Naive thymus-derived CD8-positive, alpha-beta T cell (primary cell): Measurements from ENCODE around the gene IL36RN. TPM values are rescaled to one million over a fixed set of nuclear protein-coding genes. Genes with fewer than 3 reads are reported as not detected.

Experiments
- ATAC-seq, 2 donors: fragments of 150-1000 bp; cut with Tn5 transposase in 1 of 2; sonication (Bioruptor Pico), chemical (Tn5 transposase) in 1 of 2; 1 replicate in 1 of 2; 2 replicates in 1 of 2; pipeline ENCODE4 v1.10.0; 2021; ENCODE audit warnings: mild to moderate bottlenecking in 2 of 2, moderate library complexity in 2 of 2
- POLR2A ChIA-PET: fragments of 350-600 bp; sonication (Branson Sonifier 250); formaldehyde crosslinking; loops from one replicate; lab custom pipeline; 2021; ENCODE audit warnings: antibody characterized with exemption; lab: Charles Lee
- DNase-seq, 10 donors: peaks; one replicate each; pipeline versions ENCODE4 v3.0.0 to v3.0.0-alpha.2; 2020 to 2022
- H3K27ac Mint-ChIP-seq, 10 donors: one replicate each; pipeline ENCODE4 v1.8.0; 2020 to 2022; ENCODE audit warnings: mild to moderate bottlenecking in 10 of 10, mixed read lengths in 10 of 10, moderate library complexity in 4 of 10, inconsistent platforms in 1 of 10
- H3K27me3 Mint-ChIP-seq, 5 donors: one replicate each; pipeline ENCODE4 v1.8.0; 2021 to 2022; ENCODE audit warnings: mixed read lengths in 5 of 5
- H3K36me3 Mint-ChIP-seq, 3 donors: one replicate each; pipeline ENCODE4 v1.8.0; 2020 to 2022; ENCODE audit warnings: mixed read lengths in 3 of 3, mild to moderate bottlenecking in 2 of 3, inconsistent platforms in 1 of 3
- H3K4me1 Mint-ChIP-seq, 4 donors: one replicate each; pipeline ENCODE4 v1.8.0; 2021 to 2022; ENCODE audit warnings: mixed read lengths in 4 of 4
- H3K4me3 Mint-ChIP-seq, 10 donors: one replicate each; pipeline ENCODE4 v1.8.0; 2020 to 2022; ENCODE audit warnings: mild to moderate bottlenecking in 10 of 10, mixed read lengths in 10 of 10, moderate library complexity in 6 of 10, inconsistent platforms in 1 of 10
- H3K9me3 Mint-ChIP-seq, 9 donors: one replicate each; pipeline ENCODE4 v1.8.0; 2020 to 2022; ENCODE audit warnings: mixed read lengths in 9 of 9, mild to moderate bottlenecking in 3 of 9, inconsistent platforms in 1 of 9, moderate library complexity in 1 of 9
- polyA plus RNA-seq, 3 donors: library from polyadenylated mRNA; unstranded; fragments of 300-500 nt; fragmentation: Illumina TruSeq; gene quantifications; one replicate each; pipeline ENCODE4 v1.2.3, GENCODE V29; 2021
- total RNA-seq, 8 experiments: library from RNA in 2 of 8; stranded (reverse) in 2 of 8; gene quantifications; one replicate each; pipeline ENCODE4 v1.2.3 and lab custom pipeline; 2021 to 2026

The IL36RN gene
- total and polyA plus RNA-seq, 5 experiments from 2014 or later: not detected

GRCh38 chr2:113076954-113077669 is 18.1 kb downstream of the IL36RN start:
- Mint-ChIP-seq H3K27ac (peak overlapping the region in 2 of 10 donors; percentile 15 to 25), H3K36me3 (no peaks in the 10 kb centered on the region), H3K27me3 (no peaks in the 10 kb centered on the region), H3K4me3 (no peak overlapping the region), H3K4me1 (peaks cover 13 to 27% (median 18%) of the 10 kb centered on the region in 4 donors), H3K9me3 (no peaks in the 10 kb centered on the region)
- ATAC-seq (no peak), DNase-seq (no peak)
- POLR2A ChIA-PET: no interaction called here

- H3K27me3 Mint-ChIP-seq: no peaks in the 10 kb centered on the region
- H3K27ac Mint-ChIP-seq: peak overlapping the region in 2 of 10 donors; percentile 50 to 53
Observed at GRCh38 chr2:113077921-113078320, 18.9 kb downstream of the IL36RN start.

GRCh38 chr2:113078350-113078839 is 19.4 kb downstream of the IL36RN start:
- no peak overlapping the region for H3K4me3 Mint-ChIP-seq
- DNase-seq (no peak), ATAC-seq (no peak)
- peak overlapping the region in 1 of 10 donors; percentile 7 for H3K27ac Mint-ChIP-seq
- no peaks in the 10 kb centered on the region for H3K9me3 Mint-ChIP-seq
- no peaks in the 10 kb centered on the region for H3K36me3 Mint-ChIP-seq
- no peaks in the 10 kb centered on the region for H3K27me3 Mint-ChIP-seq
- POLR2A ChIA-PET: no interaction called here
- H3K4me1 Mint-ChIP-seq: peaks cover 13 to 27% (median 18%) of the 10 kb centered on the region in 4 donors

More at GRCh38 chr2:113077921-113078320, 18.9 kb downstream of the IL36RN start:
- Mint-ChIP-seq H3K36me3 (no peaks in the 10 kb centered on the region), H3K4me1 (peaks cover 13 to 27% (median 18%) of the 10 kb centered on the region in 4 donors), H3K9me3 (no peaks in the 10 kb centered on the region), H3K4me3 (no peak overlapping the region)
- no peak for ATAC-seq
- POLR2A ChIA-PET: no interaction called here
- DNase-seq: no peak

- peaks cover 13 to 24% (median 17%) of the 10 kb centered on the region in 4 donors for H3K4me1 Mint-ChIP-seq
- H3K27ac Mint-ChIP-seq: no peak overlapping the region
- POLR2A ChIA-PET: no interaction called here
- H3K36me3 Mint-ChIP-seq: no peaks in the 10 kb centered on the region
- no peak overlapping the region for H3K4me3 Mint-ChIP-seq
- no peaks in the 10 kb centered on the region for H3K9me3 Mint-ChIP-seq
- DNase-seq: no peak
- no peaks in the 10 kb centered on the region for H3K27me3 Mint-ChIP-seq
- no peak for ATAC-seq
Observed at GRCh38 chr2:113079131-113079530, 20.1 kb downstream of the IL36RN start.

- peaks cover 0 to 1% (median 0%) of the 10 kb centered on the region in 3 donors for H3K36me3 Mint-ChIP-seq
- peaks cover 0 to 3% (median 0%) of the 10 kb centered on the region in 5 donors for H3K27me3 Mint-ChIP-seq
- H3K4me3 Mint-ChIP-seq: no peak overlapping the region
- POLR2A ChIA-PET: no interaction called here
- DNase-seq (peak in 6 of 10 donors; percentile 8 to 34 (median 22)), ATAC-seq (peak; percentile 71 to 77)
- no peak overlapping the region for H3K27ac Mint-ChIP-seq
- peaks cover 5 to 14% (median 8%) of the 10 kb centered on the region in 4 donors for H3K4me1 Mint-ChIP-seq
- H3K9me3 Mint-ChIP-seq: no peaks in the 10 kb centered on the region
Observed at GRCh38 chr2:113080134-113080533, 21.1 kb downstream of the IL36RN start.

GRCh38 chr2:113081488-113082210 is 22.7 kb downstream of the IL36RN start:
- Mint-ChIP-seq H3K36me3 (peaks cover 0 to 6% (median 0%) of the 10 kb centered on the region in 3 donors), H3K4me1 (peaks cover 0 to 1% (median 1%) of the 10 kb centered on the region in 4 donors), H3K27ac (peak overlapping the region in 1 of 10 donors; percentile 29), H3K27me3 (peaks cover 0 to 4% (median 0%) of the 10 kb centered on the region in 5 donors), H3K9me3 (no peaks in the 10 kb centered on the region), H3K4me3 (no peak overlapping the region)
- no peak for DNase-seq
- no peak for ATAC-seq
- POLR2A ChIA-PET: no interaction called here

- H3K4me1 Mint-ChIP-seq: no peaks in the 10 kb centered on the region
- H3K36me3 Mint-ChIP-seq: peaks cover 0 to 6% (median 0%) of the 10 kb centered on the region in 3 donors
- no peak overlapping the region for H3K27ac Mint-ChIP-seq
- POLR2A ChIA-PET: no interaction called here
- peaks cover 0 to 4% (median 0%) of the 10 kb centered on the region in 5 donors for H3K27me3 Mint-ChIP-seq
- ATAC-seq (no peak), DNase-seq (no peak)
- peaks cover 0 to 3% (median 0%) of the 10 kb centered on the region in 9 donors for H3K9me3 Mint-ChIP-seq
- no peak overlapping the region for H3K4me3 Mint-ChIP-seq
Observed at GRCh38 chr2:113083296-113083695, 24.3 kb downstream of the IL36RN start.

- Mint-ChIP-seq H3K27me3 (peaks cover 0 to 4% (median 0%) of the 10 kb centered on the region in 5 donors), H3K36me3 (peaks cover 0 to 6% (median 0%) of the 10 kb centered on the region in 3 donors), H3K9me3 (peaks cover 0 to 3% (median 0%) of the 10 kb centered on the region in 9 donors), H3K27ac (peak overlapping the region in 1 of 10 donors; percentile 2), H3K4me1 (no peaks in the 10 kb centered on the region), H3K4me3 (no peak overlapping the region)
- POLR2A ChIA-PET: no interaction called here
- DNase-seq (peak in 1 of 10 donors; percentile 21), ATAC-seq (peak in 1 of 2 donors; percentile 70)
Observed at GRCh38 chr2:113084249-113085000, 25.4 kb downstream of the IL36RN start.

GRCh38 chr2:113085542-113085941 is 26.5 kb downstream of the IL36RN start:
- Mint-ChIP-seq H3K27me3 (peaks cover 0 to 4% (median 0%) of the 10 kb centered on the region in 5 donors), H3K9me3 (peaks cover 0 to 3% (median 0%) of the 10 kb centered on the region in 9 donors), H3K27ac (peak overlapping the region in 1 of 10 donors; percentile 2), H3K4me1 (no peaks in the 10 kb centered on the region), H3K36me3 (peaks cover 0 to 6% (median 0%) of the 10 kb centered on the region in 3 donors), H3K4me3 (no peak overlapping the region)
- POLR2A ChIA-PET: no interaction called here
- ATAC-seq (no peak), DNase-seq (no peak)

GRCh38 chr2:113088213-113088992 is 29.4 kb downstream of the IL36RN start:
- ATAC-seq (no peak), DNase-seq (no peak)
- POLR2A ChIA-PET: no interaction called here
- peaks cover 0 to 3% (median 0%) of the 10 kb centered on the region in 9 donors for H3K9me3 Mint-ChIP-seq
- H3K27me3 Mint-ChIP-seq: peaks cover 0 to 6% (median 2%) of the 10 kb centered on the region in 5 donors
- H3K27ac Mint-ChIP-seq: no peak overlapping the region
- H3K4me3 Mint-ChIP-seq: no peak overlapping the region
- H3K36me3 Mint-ChIP-seq: peaks cover 0 to 6% (median 0%) of the 10 kb centered on the region in 3 donors
- H3K4me1 Mint-ChIP-seq: no peaks in the 10 kb centered on the region

- Mint-ChIP-seq H3K36me3 (peaks cover 0 to 6% (median 0%) of the 10 kb centered on the region in 3 donors), H3K4me1 (no peaks in the 10 kb centered on the region), H3K4me3 (no peak overlapping the region), H3K27ac (no peak overlapping the region), H3K27me3 (peaks cover 0 to 6% (median 2%) of the 10 kb centered on the region in 5 donors), H3K9me3 (peaks cover 0 to 6% (median under 1%) of the 10 kb centered on the region in 9 donors)
- POLR2A ChIA-PET: no interaction called here
- ATAC-seq (no peak), DNase-seq (no peak)
Observed at GRCh38 chr2:113089916-113090315, 30.9 kb downstream of the IL36RN start.
